ENCODE data around the gene AMDHD1.
A peak's percentile ranks its signal among the peaks of the same experiment; 100 is the strongest.

AMDHD1 gene

DNA sequence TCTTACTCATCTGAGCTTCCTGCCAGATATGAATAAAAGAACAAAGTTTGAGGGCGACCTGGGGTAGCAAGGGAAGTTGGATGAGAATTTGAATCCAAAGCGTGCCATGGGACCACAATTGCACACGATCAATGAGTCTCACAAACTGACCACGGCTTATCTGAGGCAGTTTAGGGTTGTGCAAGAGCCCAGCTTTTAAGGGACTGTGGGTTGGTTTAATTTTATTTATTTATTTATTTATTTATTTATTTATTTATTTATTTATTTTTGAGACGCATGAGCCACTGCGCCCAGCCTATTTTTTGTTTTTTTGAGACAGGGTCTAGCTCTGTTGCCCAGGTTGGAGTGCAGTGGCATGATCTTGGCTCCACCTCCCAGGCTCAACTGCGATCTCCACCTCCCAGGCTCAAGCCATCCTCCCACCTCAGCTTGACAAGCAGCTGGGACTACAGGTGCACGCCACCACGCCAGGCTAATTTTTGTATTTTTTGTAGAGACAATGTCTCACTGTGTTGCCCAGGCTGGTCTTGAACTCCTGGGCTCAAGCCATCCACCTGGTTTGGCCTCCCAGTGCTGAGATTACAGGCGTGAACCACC is 1.1 kb downstream of the AMDHD1 start:
- Histone ChIP-seq H3K27ac (ENCODE audit: low read length) (no peak overlapping the region), H3K36me3 (ENCODE audit: insufficient read depth, low read depth, low read length) (no peaks in the 10 kb centered on the region), H3K9me3 (ENCODE audit: insufficient read depth, low read depth, low read length) (no peaks in the 10 kb centered on the region), H3K9ac (ENCODE audit: low read depth, low read length) (no peak overlapping the region), H3K4me3 (ENCODE audit: low read length) (peak overlapping the region; percentile 93; the same call in 1 of the 2 replicates), H3K27me3 (ENCODE audit: insufficient read depth, low read length) (peaks cover 31% of the 10 kb centered on the region), H3K4me1 (ENCODE audit: insufficient read depth, low read length) (peaks cover 7% of the 10 kb centered on the region; the same call in 1 of the 2 replicates)

DNA sequence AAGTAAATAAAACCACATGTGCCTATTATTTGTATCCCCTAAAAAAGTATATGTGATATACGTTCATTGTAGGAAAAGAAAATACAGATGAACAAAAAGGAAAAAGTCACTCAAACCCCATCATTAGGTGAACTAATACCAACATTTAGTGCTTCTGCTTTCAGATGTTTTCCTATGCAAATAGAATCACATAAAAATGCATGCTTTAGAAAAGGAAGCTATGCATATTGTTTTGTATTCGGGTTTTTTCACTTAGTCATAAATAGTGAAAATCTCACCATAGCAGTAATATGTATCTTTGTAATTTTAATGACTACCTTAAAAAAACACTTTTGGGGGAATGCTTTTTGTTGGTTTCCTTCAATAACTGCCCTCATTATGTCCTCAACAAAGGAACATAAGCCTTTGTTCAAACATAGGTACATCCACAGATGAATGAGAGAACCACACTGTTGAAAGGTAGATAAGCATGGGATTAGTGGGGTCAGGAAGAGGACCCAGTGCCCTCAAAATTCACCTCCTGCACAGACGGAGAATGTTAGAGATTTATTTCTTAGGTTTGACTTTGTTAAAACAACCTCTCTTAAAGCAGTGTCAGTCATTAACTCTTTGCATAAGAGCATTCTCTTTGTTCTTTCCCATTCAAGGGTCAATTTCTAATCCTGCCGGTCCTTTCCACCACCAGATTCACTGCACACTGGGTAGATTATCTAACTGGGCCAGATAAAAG is 6.5 kb downstream of the AMDHD1 start:
- H3K27ac ChIP-seq (ENCODE audit: low read length), result no peak overlapping the region
- H3K36me3 ChIP-seq (ENCODE audit: insufficient read depth, low read depth, low read length), result no peaks in the 10 kb centered on the region
- H3K4me1 ChIP-seq (ENCODE audit: insufficient read depth, low read length), result peaks cover 14% of the 10 kb centered on the region
- peaks cover 7% of the 10 kb centered on the region; the same call in 1 of the 2 replicates for H3K27me3 ChIP-seq (ENCODE audit: insufficient read depth, low read length)
- no peak overlapping the region for H3K9ac ChIP-seq (ENCODE audit: low read depth, low read length)
- H3K4me3 ChIP-seq (ENCODE audit: low read length), result no peak overlapping the region; the same call in 1 of the 2 replicates
- no peaks in the 10 kb centered on the region for H3K9me3 ChIP-seq (ENCODE audit: insufficient read depth, low read depth, low read length)

DNA sequence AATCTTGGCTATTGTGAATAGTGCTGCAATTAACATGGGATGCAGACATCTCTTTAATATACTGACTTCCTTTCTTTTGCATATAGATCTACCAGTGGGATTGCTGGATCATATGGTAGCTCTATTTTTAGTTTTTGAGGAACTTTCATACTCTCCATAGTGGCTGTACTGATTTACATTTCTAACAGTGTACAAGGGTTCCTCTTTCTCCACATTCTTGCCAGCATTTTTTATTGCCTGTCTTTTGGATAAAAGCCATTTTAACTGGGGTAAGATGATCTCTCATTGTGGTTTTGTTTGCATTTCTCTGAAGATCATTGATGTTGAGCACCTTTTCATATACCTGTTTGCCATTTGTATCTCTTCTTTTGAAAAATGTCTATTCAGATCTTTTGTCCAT is 8.4 kb downstream of the AMDHD1 start:
- no peak overlapping the region for H3K27ac ChIP-seq (ENCODE audit: low read length)
- no peaks in the 10 kb centered on the region for H3K36me3 ChIP-seq (ENCODE audit: insufficient read depth, low read depth, low read length)
- H3K4me1 ChIP-seq (ENCODE audit: insufficient read depth, low read length), result peaks cover 12% of the 10 kb centered on the region
- H3K9ac ChIP-seq (ENCODE audit: low read depth, low read length), result no peak overlapping the region
- no peak overlapping the region for H3K4me3 ChIP-seq (ENCODE audit: low read length)
- H3K9me3 ChIP-seq (ENCODE audit: insufficient read depth, low read depth, low read length), result no peaks in the 10 kb centered on the region
- no peaks in the 10 kb centered on the region for H3K27me3 ChIP-seq (ENCODE audit: insufficient read depth, low read length)

DNA sequence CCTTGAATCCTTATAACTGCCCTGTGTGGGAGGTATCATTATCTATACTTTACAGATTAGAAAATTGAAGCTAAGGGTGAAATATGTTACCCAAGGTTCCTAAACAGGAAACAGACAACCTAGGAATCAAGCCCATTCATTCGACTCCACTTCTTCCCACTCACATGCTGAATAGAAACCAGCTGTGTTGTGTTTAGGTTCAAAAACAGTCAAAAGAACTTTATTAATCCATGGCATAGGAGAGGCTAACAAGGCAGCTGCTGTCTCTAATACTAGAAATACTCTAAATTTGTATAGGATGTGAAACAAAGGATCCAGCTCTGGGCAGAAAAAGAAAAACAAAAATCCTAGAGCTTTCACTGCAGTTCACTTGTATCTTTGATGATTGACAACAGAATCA is 9.9 kb downstream of the AMDHD1 start:
- peaks cover 16% of the 10 kb centered on the region for H3K4me1 ChIP-seq (ENCODE audit: insufficient read depth, low read length)
- no peak overlapping the region for H3K27ac ChIP-seq (ENCODE audit: low read length)
- H3K36me3 ChIP-seq (ENCODE audit: insufficient read depth, low read depth, low read length), result no peaks in the 10 kb centered on the region
- H3K4me3 ChIP-seq (ENCODE audit: low read length), result no peak overlapping the region
- H3K9me3 ChIP-seq (ENCODE audit: insufficient read depth, low read depth, low read length), result no peaks in the 10 kb centered on the region
- no peaks in the 10 kb centered on the region for H3K27me3 ChIP-seq (ENCODE audit: insufficient read depth, low read length)
- H3K9ac ChIP-seq (ENCODE audit: low read depth, low read length), result no peak overlapping the region

DNA sequence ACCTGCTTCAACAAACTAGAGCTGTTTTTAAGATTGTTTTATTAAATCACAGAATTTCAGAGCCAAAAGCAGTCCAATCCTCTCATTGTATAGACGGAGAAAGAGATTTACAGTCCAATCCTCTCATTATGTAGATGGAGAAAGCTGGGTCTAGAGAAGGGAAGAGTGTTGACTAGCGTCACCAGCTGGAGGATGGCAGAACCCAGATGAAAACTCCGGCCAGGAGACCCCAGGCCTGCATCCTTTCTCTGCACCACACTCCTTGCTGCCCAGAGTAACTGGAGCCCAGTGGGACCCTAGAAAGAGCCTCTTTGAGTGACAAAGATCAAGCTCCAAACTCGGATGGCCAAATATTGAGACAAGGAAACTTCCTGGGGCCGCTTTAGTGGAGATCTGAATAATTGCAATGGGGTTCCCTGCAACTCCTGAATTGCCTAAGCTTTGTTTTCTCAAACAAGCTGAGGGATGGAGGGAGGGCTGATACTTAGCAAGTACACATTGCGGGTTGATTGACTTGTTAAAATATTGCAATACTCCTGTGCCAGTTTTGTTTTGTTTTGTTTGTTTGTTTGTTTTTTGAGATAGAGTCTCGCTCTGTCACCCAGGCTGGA is 12.5 kb downstream of the AMDHD1 start:
- Histone ChIP-seq H3K27ac (ENCODE audit: low read length) (no peak overlapping the region), H3K9ac (ENCODE audit: low read depth, low read length) (no peak overlapping the region), H3K27me3 (ENCODE audit: insufficient read depth, low read length) (no peaks in the 10 kb centered on the region), H3K36me3 (ENCODE audit: insufficient read depth, low read depth, low read length) (no peaks in the 10 kb centered on the region), H3K4me3 (ENCODE audit: low read length) (no peak overlapping the region), H3K4me1 (ENCODE audit: insufficient read depth, low read length) (peaks cover 5% of the 10 kb centered on the region; the same call in 1 of the 2 replicates), H3K9me3 (ENCODE audit: insufficient read depth, low read depth, low read length) (no peaks in the 10 kb centered on the region)

DNA sequence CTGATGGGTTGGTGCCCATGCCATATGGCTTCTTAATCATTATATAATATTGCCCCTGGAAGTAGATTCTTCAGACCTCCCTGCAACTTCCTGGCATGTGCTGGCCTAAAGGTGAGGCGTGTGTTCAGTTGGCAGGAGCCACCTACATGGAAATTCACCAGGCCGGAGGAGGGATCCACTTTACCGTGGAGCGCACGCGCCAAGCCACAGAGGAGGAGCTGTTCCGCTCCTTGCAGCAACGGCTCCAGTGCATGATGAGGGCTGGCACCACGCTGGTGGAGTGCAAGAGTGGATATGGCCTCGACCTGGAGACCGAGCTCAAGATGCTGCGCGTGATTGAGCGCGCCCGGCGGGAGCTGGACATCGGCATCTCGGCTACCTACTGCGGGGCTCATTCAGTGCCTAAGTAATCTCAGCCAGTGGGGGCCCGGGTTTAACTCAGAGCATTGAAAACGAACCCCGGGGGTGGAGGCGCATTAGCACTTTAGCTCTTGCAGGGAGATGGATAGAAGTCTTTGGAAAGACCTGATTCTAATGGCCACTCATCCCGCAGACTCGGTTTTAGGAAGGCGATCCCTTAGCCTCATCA is 13.5 kb downstream of the AMDHD1 start:
- H3K27me3 ChIP-seq (ENCODE audit: insufficient read depth, low read length), result no peaks in the 10 kb centered on the region
- H3K4me3 ChIP-seq (ENCODE audit: low read length), result no peak overlapping the region; the same call in 1 of the 2 replicates
- no peak overlapping the region for H3K27ac ChIP-seq (ENCODE audit: low read length)
- no peaks in the 10 kb centered on the region for H3K9me3 ChIP-seq (ENCODE audit: insufficient read depth, low read depth, low read length)
- no peak overlapping the region for H3K9ac ChIP-seq (ENCODE audit: low read depth, low read length)
- H3K36me3 ChIP-seq (ENCODE audit: insufficient read depth, low read depth, low read length), result no peaks in the 10 kb centered on the region
- H3K4me1 ChIP-seq (ENCODE audit: insufficient read depth, low read length), result peaks cover 5% of the 10 kb centered on the region; the same call in 1 of the 2 replicates

DNA sequence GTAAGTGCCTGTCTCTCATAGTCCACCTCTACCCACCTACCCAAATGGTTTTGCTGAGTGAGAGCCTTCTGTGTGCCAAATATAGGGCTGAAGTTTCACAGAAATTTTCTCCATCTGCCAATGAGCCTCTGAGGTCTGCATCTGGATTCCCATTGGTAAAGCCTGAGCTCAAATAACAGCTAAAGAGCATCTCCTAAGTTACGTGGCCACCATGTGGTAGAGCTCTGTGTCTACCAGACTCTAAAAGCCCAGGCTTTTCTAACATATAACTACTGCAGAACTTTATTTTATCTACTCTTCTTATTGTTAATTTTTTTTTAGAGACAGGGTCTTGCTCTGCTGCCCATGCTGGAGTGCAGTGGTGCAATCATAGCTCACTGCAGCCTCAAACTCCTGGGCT is 16.0 kb downstream of the AMDHD1 start:
- Histone ChIP-seq H3K4me3 (ENCODE audit: low read length) (no peak overlapping the region), H3K4me1 (ENCODE audit: insufficient read depth, low read length) (peaks cover 5% of the 10 kb centered on the region; the same call in 1 of the 2 replicates), H3K9me3 (ENCODE audit: insufficient read depth, low read depth, low read length) (no peaks in the 10 kb centered on the region), H3K9ac (ENCODE audit: low read depth, low read length) (no peak overlapping the region), H3K27ac (ENCODE audit: low read length) (no peak overlapping the region), H3K27me3 (ENCODE audit: insufficient read depth, low read length) (no peaks in the 10 kb centered on the region), H3K36me3 (ENCODE audit: insufficient read depth, low read depth, low read length) (no peaks in the 10 kb centered on the region)

DNA sequence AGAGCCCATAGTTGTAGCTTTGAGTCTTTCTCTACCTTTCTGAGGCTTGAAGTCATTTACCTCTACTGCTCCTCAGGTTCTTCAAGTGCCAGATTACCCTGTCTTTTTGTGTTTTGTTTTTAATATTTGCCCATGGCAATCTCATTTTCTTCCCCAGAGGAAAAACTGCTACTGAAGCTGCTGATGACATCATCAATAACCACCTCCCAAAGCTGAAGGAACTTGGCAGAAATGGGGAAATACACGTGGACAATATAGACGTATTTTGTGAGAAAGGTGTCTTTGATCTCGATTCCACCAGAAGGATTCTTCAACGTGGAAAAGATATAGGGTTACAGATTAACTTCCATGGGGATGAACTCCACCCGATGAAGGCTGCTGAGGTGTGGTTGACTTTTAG is 17.1 kb downstream of the AMDHD1 start:
- Histone ChIP-seq H3K9ac (ENCODE audit: low read depth, low read length) (no peak overlapping the region), H3K36me3 (ENCODE audit: insufficient read depth, low read depth, low read length) (no peaks in the 10 kb centered on the region), H3K9me3 (ENCODE audit: insufficient read depth, low read depth, low read length) (no peaks in the 10 kb centered on the region), H3K27me3 (ENCODE audit: insufficient read depth, low read length) (no peaks in the 10 kb centered on the region), H3K4me3 (ENCODE audit: low read length) (no peak overlapping the region), H3K4me1 (ENCODE audit: insufficient read depth, low read length) (peaks cover 5% of the 10 kb centered on the region; the same call in 1 of the 2 replicates), H3K27ac (ENCODE audit: low read length) (no peak overlapping the region)

DNA sequence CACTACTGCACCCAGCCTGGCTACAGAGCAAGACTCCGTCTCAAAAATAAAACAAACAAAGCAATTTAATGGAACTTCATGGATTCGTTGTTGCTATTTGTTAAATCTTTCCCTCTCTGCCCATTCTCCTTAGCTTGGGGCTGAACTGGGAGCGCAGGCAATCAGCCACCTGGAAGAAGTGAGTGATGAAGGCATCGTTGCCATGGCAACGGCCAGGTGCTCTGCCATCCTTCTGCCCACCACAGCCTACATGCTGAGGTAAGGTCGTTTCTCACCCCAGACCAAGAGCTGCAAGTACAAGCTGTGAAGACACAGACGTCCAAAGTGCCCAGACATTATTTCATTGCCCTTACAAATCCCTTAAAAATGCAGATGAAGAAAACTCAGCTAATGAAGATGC is 19.1 kb downstream of the AMDHD1 start:
- H3K27me3 ChIP-seq (ENCODE audit: insufficient read depth, low read length), result no peaks in the 10 kb centered on the region
- H3K4me1 ChIP-seq (ENCODE audit: insufficient read depth, low read length), result peaks cover 2% of the 10 kb centered on the region; the same call in 1 of the 2 replicates
- no peak overlapping the region for H3K27ac ChIP-seq (ENCODE audit: low read length)
- no peaks in the 10 kb centered on the region for H3K36me3 ChIP-seq (ENCODE audit: insufficient read depth, low read depth, low read length)
- H3K9ac ChIP-seq (ENCODE audit: low read depth, low read length), result no peak overlapping the region
- no peak overlapping the region for H3K4me3 ChIP-seq (ENCODE audit: low read length)
- no peaks in the 10 kb centered on the region for H3K9me3 ChIP-seq (ENCODE audit: insufficient read depth, low read depth, low read length)

DNA sequence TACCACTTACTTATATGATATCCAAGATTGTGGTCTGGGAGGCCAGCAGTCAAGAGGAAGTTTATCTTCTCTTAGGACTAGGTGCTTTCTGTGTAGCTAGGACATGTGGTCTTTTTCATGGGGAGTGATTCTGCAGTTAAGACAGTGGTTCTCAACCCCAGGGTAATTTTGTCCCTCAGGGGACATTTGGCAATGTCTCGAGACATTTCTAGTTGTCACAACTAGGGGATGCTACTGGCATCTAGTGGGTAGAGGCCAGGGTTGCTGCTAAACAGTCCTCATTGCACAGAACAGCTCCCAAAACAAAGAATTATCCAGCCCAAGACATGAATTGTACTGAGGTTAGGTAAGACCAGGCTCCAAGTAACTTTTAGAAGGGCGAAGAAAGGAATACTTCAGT is 20.0 kb downstream of the AMDHD1 start:
- H3K27me3 ChIP-seq (ENCODE audit: insufficient read depth, low read length), result no peaks in the 10 kb centered on the region
- H3K9me3 ChIP-seq (ENCODE audit: insufficient read depth, low read depth, low read length), result no peaks in the 10 kb centered on the region
- H3K4me3 ChIP-seq (ENCODE audit: low read length), result no peak overlapping the region
- H3K27ac ChIP-seq (ENCODE audit: low read length), result no peak overlapping the region
- no peak overlapping the region for H3K9ac ChIP-seq (ENCODE audit: low read depth, low read length)
- H3K4me1 ChIP-seq (ENCODE audit: insufficient read depth, low read length), result no peaks in the 10 kb centered on the region
- H3K36me3 ChIP-seq (ENCODE audit: insufficient read depth, low read depth, low read length), result no peaks in the 10 kb centered on the region

DNA sequence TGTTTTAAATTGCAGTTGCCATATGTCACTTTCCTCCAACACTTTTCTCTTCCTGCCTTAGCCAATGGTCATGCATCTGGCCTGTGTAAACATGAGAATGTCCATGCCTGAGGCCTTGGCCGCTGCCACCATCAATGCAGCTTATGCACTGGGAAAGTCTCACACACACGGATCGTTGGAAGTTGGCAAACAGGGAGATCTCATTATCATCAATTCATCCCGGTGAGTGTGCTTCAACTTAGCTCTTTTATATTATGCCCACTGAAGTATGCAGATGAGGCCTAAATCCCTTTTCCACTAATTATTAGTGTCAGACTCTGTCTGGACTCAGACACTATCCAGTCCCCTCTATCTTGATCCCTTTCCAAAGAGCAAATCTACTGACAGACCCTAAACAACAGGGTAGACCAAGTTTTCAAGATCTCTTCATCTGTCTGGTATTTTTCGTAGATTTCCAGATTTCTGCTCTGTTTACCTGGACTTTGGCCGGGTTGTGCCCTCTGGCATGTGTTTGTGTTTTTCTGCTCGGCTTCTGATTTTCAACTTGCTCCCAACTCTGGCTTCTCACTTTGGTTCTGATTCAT is 23.2 kb downstream of the AMDHD1 start:
- no peaks in the 10 kb centered on the region for H3K27me3 ChIP-seq (ENCODE audit: insufficient read depth, low read length)
- H3K4me1 ChIP-seq (ENCODE audit: insufficient read depth, low read length), result peaks cover 4% of the 10 kb centered on the region; the same call in 1 of the 2 replicates
- H3K4me3 ChIP-seq (ENCODE audit: low read length), result no peak overlapping the region
- H3K9me3 ChIP-seq (ENCODE audit: insufficient read depth, low read depth, low read length), result no peaks in the 10 kb centered on the region
- H3K27ac ChIP-seq (ENCODE audit: low read length), result no peak overlapping the region
- no peaks in the 10 kb centered on the region for H3K36me3 ChIP-seq (ENCODE audit: insufficient read depth, low read depth, low read length)
- H3K9ac ChIP-seq (ENCODE audit: low read depth, low read length), result no peak overlapping the region

Data from iPS-20b (cell line).